Neuronal stem cell (in vitro differentiated cells): ENCODE results near the gene CAMK2B.

ENCODE experiments used
- DNase-seq: peaks from one replicate; pipeline ENCODE4 v3.0.0-alpha.2; 2013; ENCODE audit warnings: low spot score
- H2AFZ ChIP-seq: one replicate; pipeline ENCODE4 v1.6.1; 2013; ENCODE audit warnings: mild to moderate bottlenecking, low read length, inconsistent platforms
- H2AK5ac ChIP-seq: 2 replicates; pipeline ENCODE4 v1.6.1; 2013; ENCODE audit warnings: low read depth, mild to moderate bottlenecking, inconsistent platforms, low read length, moderate library complexity, mixed read lengths
- H2BK120ac ChIP-seq: 2 replicates; pipeline ENCODE4 v1.6.1; 2013; ENCODE audit warnings: low read depth, mild to moderate bottlenecking, inconsistent platforms, low read length, moderate library complexity, mixed read lengths
- H2BK12ac ChIP-seq: one replicate; pipeline ENCODE4 v1.6.1; 2013; ENCODE audit warnings: low read length, inconsistent platforms
- H2BK15ac ChIP-seq: 2 replicates; pipeline ENCODE4 v1.6.1; 2013; ENCODE audit warnings: mild to moderate bottlenecking, low read length, inconsistent platforms, mixed read lengths
- H2BK5ac ChIP-seq: one replicate; pipeline ENCODE4 v1.6.1; 2013; ENCODE audit warnings: inconsistent platforms, mild to moderate bottlenecking, low read length, moderate library complexity
- H3K14ac ChIP-seq: one replicate; pipeline ENCODE4 v1.6.1; 2013; ENCODE audit warnings: low read length, inconsistent platforms
- H3K18ac ChIP-seq: 2 replicates; pipeline ENCODE4 v1.6.1; 2013; ENCODE audit warnings: low read length, inconsistent platforms
- H3K23ac ChIP-seq: 2 replicates; pipeline ENCODE4 v1.6.1; 2013; ENCODE audit warnings: low read depth, mild to moderate bottlenecking, mixed read lengths, low read length, inconsistent platforms; ENCODE audit not compliant: poor library complexity
- H3K27ac ChIP-seq: replicated peaks from 3 replicates; pipeline ENCODE4 v1.5.1; 2013; ENCODE audit warnings: low read length, inconsistent platforms
- H3K27me3 ChIP-seq, 3 experiments: 2 replicates each; pipeline ENCODE4 v1.6.1; 2013; ENCODE audit warnings: low read length in 3 of 3, mild to moderate bottlenecking in 2 of 3, inconsistent platforms in 1 of 3, low read depth in 1 of 3, mixed read lengths in 1 of 3, moderate library complexity in 1 of 3; ENCODE audit not compliant: control insufficient read depth in 3 of 3, insufficient read depth in 3 of 3
- H3K36me3 ChIP-seq, 2 donors: replicated peaks in 1 of 2; 2 replicates each; pipeline ENCODE4 v1.6.1; 2013; ENCODE audit warnings: low read length in 2 of 2; ENCODE audit not compliant: control insufficient read depth in 2 of 2, insufficient read depth in 2 of 2
- H3K4ac ChIP-seq: 2 replicates; pipeline ENCODE4 v1.6.1; 2013; ENCODE audit warnings: inconsistent platforms, mild to moderate bottlenecking, low read length, moderate library complexity
- H3K4me1 ChIP-seq, 2 donors: 1 replicate in 1 of 2; 2 replicates in 1 of 2; pipeline ENCODE4 v1.6.1; 2013; ENCODE audit warnings: low read length in 2 of 2, low read depth in 1 of 2; ENCODE audit not compliant: control insufficient read depth in 2 of 2, insufficient read depth in 1 of 2
- H3K4me2 ChIP-seq: one replicate; pipeline ENCODE4 v1.6.1; 2013; ENCODE audit warnings: mild to moderate bottlenecking, low read length, inconsistent platforms; ENCODE audit not compliant: insufficient read depth, poor library complexity, severe bottlenecking
- H3K4me3 ChIP-seq, 2 donors: 2 replicates each; pipeline ENCODE4 v1.5.1; 2013; ENCODE audit warnings: low read length in 2 of 2, mild to moderate bottlenecking in 2 of 2, inconsistent platforms in 1 of 2, moderate library complexity in 1 of 2
- H3K79me1 ChIP-seq: one replicate; pipeline ENCODE4 v1.6.1; 2013; ENCODE audit warnings: low read depth, mild to moderate bottlenecking, inconsistent platforms, low read length, moderate library complexity
- H3K9ac ChIP-seq: one replicate; pipeline ENCODE4 v1.6.1; 2013; ENCODE audit warnings: mild to moderate bottlenecking, low read depth, low read length, inconsistent platforms; ENCODE audit not compliant: poor library complexity
- H3K9me3 ChIP-seq, 2 donors: replicated peaks in 1 of 2; 2 replicates each; pipeline versions ENCODE3 to v1.6.1; 2013; ENCODE audit warnings: low read length in 2 of 2, mild to moderate bottlenecking in 2 of 2, inconsistent platforms in 1 of 2, low read depth in 1 of 2, mixed read lengths in 1 of 2, moderate library complexity in 1 of 2; ENCODE audit not compliant: control insufficient read depth in 2 of 2, insufficient read depth in 1 of 2
- H4K8ac ChIP-seq: one replicate; pipeline ENCODE4 v1.6.1; 2013; ENCODE audit warnings: low read depth, mild to moderate bottlenecking, inconsistent platforms, low read length, moderate library complexity
- H4K91ac ChIP-seq: one replicate; pipeline ENCODE4 v1.6.1; 2013; ENCODE audit warnings: low read length, low read depth, mild to moderate bottlenecking, inconsistent platforms; ENCODE audit not compliant: poor library complexity
- WGBS, 2 donors: extraction: QIAGEN DNeasy Blood & Tissue Kit; methylation state at CpG; one replicate each; pipeline ENCODE4 v1.1.7; 2013; ENCODE audit warnings: missing lambda C conversion rate in 2 of 2, mixed read lengths in 1 of 2; ENCODE audit not compliant: insufficient read length in 2 of 2, insufficient replicate concordance in 1 of 2; ENCODE audit errors: extremely low coverage in 2 of 2; 5-methylcytosine and 5-hydroxymethylcytosine counted together

CAMK2B gene

GRCh38 chr7:44291733-44292419, 33.5 kb downstream of the CAMK2B start:
- Histone ChIP-seq H3K9ac (no peak overlapping the region), H3K4me3 (no peak overlapping the region), H2BK12ac (no peak overlapping the region), H3K14ac (no peak overlapping the region), H3K23ac (no peak overlapping the region), H3K4me1 (peaks cover 0 to 8% of the 10 kb centered on the region in 2 donors), H2AFZ (no peak overlapping the region), H3K27ac (no peak overlapping the region), H3K79me1 (no peaks in the 10 kb centered on the region), H2BK15ac (no peak overlapping the region), H2BK5ac (no peak overlapping the region), H2AK5ac (no peak overlapping the region), H4K91ac (no peak overlapping the region), H3K18ac (no peak overlapping the region), H3K36me3 (no peaks in the 10 kb centered on the region), H4K8ac (no peak overlapping the region), H3K4me2 (no peak overlapping the region), H2BK120ac (no peak overlapping the region), H3K4ac (no peak overlapping the region), H3K27me3 (peaks cover 0 to 48% (median 4%) of the 10 kb centered on the region in 3 experiments), H3K9me3 (no peaks in the 10 kb centered on the region)
- no peak for DNase-seq
- no CpG with 5 or more reads among the region's 9 CpGs for WGBS, 2 donors

GRCh38 chr7:44291066-44291732, 34.2 kb downstream of the CAMK2B start:
- H3K23ac ChIP-seq = no peak overlapping the region
- H4K91ac ChIP-seq = no peak overlapping the region
- H2BK15ac ChIP-seq = no peak overlapping the region
- H3K4me3 ChIP-seq = no peak overlapping the region
- H3K14ac ChIP-seq = no peak overlapping the region
- H3K79me1 ChIP-seq = peaks cover 1% of the 10 kb centered on the region
- no peak overlapping the region for H4K8ac ChIP-seq
- no peak overlapping the region for H2AFZ ChIP-seq
- peak overlapping the region; percentile 36 for H2BK12ac ChIP-seq
- no peak for DNase-seq
- WGBS, 2 donors = no CpG with 5 or more reads among the region's 18 CpGs
- no peak overlapping the region for H3K27ac ChIP-seq
- peak overlapping the region; percentile 9 for H3K18ac ChIP-seq
- H3K9ac ChIP-seq = no peak overlapping the region
- no peak overlapping the region for H2BK120ac ChIP-seq
- H3K27me3 ChIP-seq = peaks cover 0 to 55% (median 4%) of the 10 kb centered on the region in 3 experiments
- no peaks in the 10 kb centered on the region for H3K36me3 ChIP-seq
- H3K4ac ChIP-seq = no peak overlapping the region
- no peaks in the 10 kb centered on the region for H3K9me3 ChIP-seq
- H2AK5ac ChIP-seq = no peak overlapping the region
- H3K4me2 ChIP-seq = no peak overlapping the region
- peaks cover 0 to 8% of the 10 kb centered on the region in 2 donors for H3K4me1 ChIP-seq
- H2BK5ac ChIP-seq = no peak overlapping the region

- Histone ChIP-seq H2AK5ac (no peak overlapping the region), H3K4ac (no peak overlapping the region), H2BK15ac (no peak overlapping the region), H2AFZ (no peak overlapping the region), H3K36me3 (no peaks in the 10 kb centered on the region), H3K14ac (no peak overlapping the region), H3K4me2 (no peak overlapping the region), H3K9ac (no peak overlapping the region), H4K8ac (no peak overlapping the region), H3K9me3 (no peaks in the 10 kb centered on the region), H2BK120ac (no peak overlapping the region), H2BK5ac (no peak overlapping the region), H2BK12ac (no peak overlapping the region), H3K79me1 (peaks cover 1% of the 10 kb centered on the region), H3K23ac (no peak overlapping the region), H3K18ac (no peak overlapping the region), H3K4me1 (peaks cover 0 to 8% of the 10 kb centered on the region in 2 donors), H3K27ac (no peak overlapping the region), H4K91ac (no peak overlapping the region), H3K27me3 (peaks cover 0 to 56% (median 4%) of the 10 kb centered on the region in 3 experiments), H3K4me3 (no peak overlapping the region)
- WGBS, 2 donors = no CpG with 5 or more reads among the region's 12 CpGs
- no peak for DNase-seq
Observed at GRCh38 chr7:44290252-44290620, 35.2 kb downstream of the CAMK2B start.
